ENCODE results near the gene LYRM2.
A peak's percentile ranks its signal among the peaks of the same experiment; 100 is the strongest.

LYRM2 gene

GRCh38 chr6:89542081-89542857, 96.3 kb downstream of the LYRM2 start:
- no peak for TF ChIP-seq POLR2A (IDR thresholded peaks at IDR 0.05; ENCODE audit: low read depth, low read length)
- FAIRE-seq, result peak; percentile 56
- no peak for DNase-seq (ENCODE audit: insufficient read length)

GRCh38 chr6:89539779-89540178, 98.8 kb downstream of the LYRM2 start:
- no peak for TF ChIP-seq POLR2AphosphoS5 (IDR thresholded peaks at IDR 0.05; ENCODE audit: low read depth, low read length)
- TF ChIP-seq TAF1 (IDR thresholded peaks at IDR 0.05; ENCODE audit: borderline replicate concordance, low read depth, low read length), result no peak
- no peak for TF ChIP-seq POLR2A (IDR thresholded peaks at IDR 0.05; ENCODE audit: low read depth, low read length)
- no peak for DNase-seq (ENCODE audit: insufficient read length)
- FAIRE-seq, result no peak

GRCh38 chr6:89536231-89536630, 102.3 kb downstream of the LYRM2 start:
- FAIRE-seq, result no peak
- TF ChIP-seq TAF1 (IDR thresholded peaks at IDR 0.05; ENCODE audit: borderline replicate concordance, low read depth, low read length) (no peak), POLR2A (IDR thresholded peaks at IDR 0.05; ENCODE audit: low read depth, low read length) (no peak), POLR2AphosphoS5 (IDR thresholded peaks at IDR 0.05; ENCODE audit: low read depth, low read length) (no peak)

GRCh38 chr6:89530982-89531381, 107.6 kb downstream of the LYRM2 start:
- DNase-seq (ENCODE audit: insufficient read length) (no peak), FAIRE-seq (no peak)
- TF ChIP-seq POLR2A (IDR thresholded peaks at IDR 0.05; ENCODE audit: low read depth, low read length), result no peak
- TF ChIP-seq TAF1 (IDR thresholded peaks at IDR 0.05; ENCODE audit: borderline replicate concordance, low read depth, low read length), result no peak
- no peak for TF ChIP-seq POLR2AphosphoS5 (IDR thresholded peaks at IDR 0.05; ENCODE audit: low read depth, low read length)

More at GRCh38 chr6:89536231-89536630, 102.3 kb downstream of the LYRM2 start:
- DNase-seq (ENCODE audit: insufficient read length), result no peak

GRCh38 chr6:89528866-89529265, 109.7 kb downstream of the LYRM2 start:
- TF ChIP-seq POLR2A (IDR thresholded peaks at IDR 0.05; ENCODE audit: low read depth, low read length) (no peak), TAF1 (IDR thresholded peaks at IDR 0.05; ENCODE audit: borderline replicate concordance, low read depth, low read length) (no peak), POLR2AphosphoS5 (IDR thresholded peaks at IDR 0.05; ENCODE audit: low read depth, low read length) (no peak)
- FAIRE-seq (no peak), DNase-seq (ENCODE audit: insufficient read length) (no peak)

GRCh38 chr6:89527634-89528033, 110.9 kb downstream of the LYRM2 start:
- TF ChIP-seq TAF1 (IDR thresholded peaks at IDR 0.05; ENCODE audit: borderline replicate concordance, low read depth, low read length) (no peak), POLR2AphosphoS5 (IDR thresholded peaks at IDR 0.05; ENCODE audit: low read depth, low read length) (no peak), POLR2A (IDR thresholded peaks at IDR 0.05; ENCODE audit: low read depth, low read length) (no peak)
- no peak for DNase-seq (ENCODE audit: insufficient read length)

DNA sequence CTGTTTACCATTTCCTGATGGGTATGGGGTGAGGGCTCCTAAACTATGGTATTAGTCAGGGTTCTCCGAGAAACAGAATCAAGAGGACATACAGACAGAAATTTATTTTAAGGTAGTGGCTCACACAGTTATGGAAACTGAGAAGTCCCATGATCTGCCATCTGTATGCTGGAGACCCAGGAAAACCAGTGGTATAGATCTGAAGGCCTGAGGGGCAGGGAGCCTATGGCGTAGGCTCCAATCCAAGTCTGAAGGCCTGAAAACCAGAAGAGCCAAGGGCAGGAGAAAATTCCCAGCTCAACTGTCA, 112.0 kb downstream of the LYRM2 start:
- FAIRE-seq, result no peak

More at GRCh38 chr6:89527634-89528033, 110.9 kb downstream of the LYRM2 start:
- no peak for FAIRE-seq

GRCh38 chr6:89525786-89526562, 112.6 kb downstream of the LYRM2 start:
- FAIRE-seq, result no peak
- no peak for TF ChIP-seq POLR2A (IDR thresholded peaks at IDR 0.05; ENCODE audit: low read depth, low read length)
- no peak for TF ChIP-seq POLR2AphosphoS5 (IDR thresholded peaks at IDR 0.05; ENCODE audit: low read depth, low read length)
- TF ChIP-seq TAF1 (IDR thresholded peaks at IDR 0.05; ENCODE audit: borderline replicate concordance, low read depth, low read length), result no peak
- DNase-seq (ENCODE audit: insufficient read length), result no peak

More for the DNA sequence above, 112.0 kb downstream of the LYRM2 start:
- no peak for DNase-seq (ENCODE audit: insufficient read length)
- TF ChIP-seq POLR2A (IDR thresholded peaks at IDR 0.05; ENCODE audit: low read depth, low read length) (no peak), POLR2AphosphoS5 (IDR thresholded peaks at IDR 0.05; ENCODE audit: low read depth, low read length) (no peak), TAF1 (IDR thresholded peaks at IDR 0.05; ENCODE audit: borderline replicate concordance, low read depth, low read length) (no peak)

- DNase-seq (ENCODE audit: insufficient read length), result no peak
- TF ChIP-seq POLR2A (IDR thresholded peaks at IDR 0.05; ENCODE audit: low read depth, low read length) (no peak), POLR2AphosphoS5 (IDR thresholded peaks at IDR 0.05; ENCODE audit: low read depth, low read length) (no peak)
- no peak for FAIRE-seq
These were observed 115.8 kb downstream of the LYRM2 start for GRCh38 chr6:89522778-89523177.

DNA sequence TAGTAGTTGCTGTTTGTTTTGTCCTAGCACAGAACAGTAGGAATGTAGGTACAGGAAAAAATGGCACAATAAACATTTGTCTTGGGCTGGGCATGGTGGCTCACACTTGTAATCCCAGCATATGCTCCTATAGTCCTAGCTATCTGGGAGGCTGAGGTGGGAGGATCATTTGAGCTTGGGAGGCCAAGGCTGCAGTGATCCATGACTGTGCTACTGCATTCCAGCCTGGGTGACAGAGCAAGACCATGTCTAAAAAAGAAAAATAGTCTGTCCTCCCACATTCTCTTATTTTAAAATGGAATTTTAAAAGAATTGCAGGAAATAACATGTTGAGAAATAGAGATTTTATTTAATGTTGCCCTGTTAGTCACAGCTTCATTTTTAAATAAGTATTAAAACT, 117.8 kb downstream of the LYRM2 start:
- FAIRE-seq, result no peak
- DNase-seq (ENCODE audit: insufficient read length), result no peak
- TF ChIP-seq TAF1 (IDR thresholded peaks at IDR 0.05; ENCODE audit: borderline replicate concordance, low read depth, low read length) (no peak), POLR2AphosphoS5 (IDR thresholded peaks at IDR 0.05; ENCODE audit: low read depth, low read length) (no peak), POLR2A (IDR thresholded peaks at IDR 0.05; ENCODE audit: low read depth, low read length) (no peak)

DNA sequence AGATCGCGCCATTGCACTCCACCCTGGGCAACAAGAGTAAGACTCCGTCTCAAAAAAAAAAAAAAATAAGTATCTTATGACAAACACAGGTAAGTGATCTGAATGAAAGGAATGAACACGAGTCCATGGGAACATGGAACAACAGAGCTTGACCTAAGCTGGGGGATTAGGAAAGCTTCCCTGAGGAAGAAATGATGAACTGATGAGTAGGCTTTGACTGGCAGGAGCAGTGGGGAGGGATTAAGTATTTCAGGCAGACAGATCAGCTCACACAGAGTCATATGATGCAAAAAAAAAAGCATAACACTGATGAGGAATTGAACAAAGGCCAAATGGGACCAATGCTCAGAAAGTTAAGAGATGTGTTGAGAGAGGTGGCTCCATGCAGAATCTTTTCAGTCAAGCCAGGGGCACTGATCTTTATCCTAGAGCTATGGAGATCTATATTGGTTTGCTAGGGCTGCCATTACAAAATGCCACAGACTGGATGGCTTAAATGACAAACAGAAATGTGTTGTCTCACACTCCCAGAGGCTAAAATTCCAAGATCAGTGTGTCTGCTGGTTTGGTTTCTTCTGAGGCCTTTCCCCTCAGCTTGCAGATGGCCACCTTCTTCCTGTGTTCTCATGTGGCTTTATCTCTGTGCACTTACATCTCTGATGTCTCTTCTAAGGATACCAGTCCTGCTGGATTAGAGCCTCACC, 120.0 kb downstream of the LYRM2 start:
- no peak for DNase-seq (ENCODE audit: insufficient read length)
- TF ChIP-seq POLR2AphosphoS5 (IDR thresholded peaks at IDR 0.05; ENCODE audit: low read depth, low read length) (no peak), TAF1 (IDR thresholded peaks at IDR 0.05; ENCODE audit: borderline replicate concordance, low read depth, low read length) (no peak)
- FAIRE-seq, result no peak

All from GM12892 (cell line).